Vagina (tissue), 2 donors: Measurements from ENCODE around the gene OCRL.

Source experiments
- POLR2A ChIP-seq, 2 donors: fragments of 450-650 bp; IDR thresholded peaks; one replicate each; pipeline ENCODE4 v1.6.1; 2017; ENCODE audit warnings: antibody characterized with exemption in 2 of 2, mild to moderate bottlenecking in 2 of 2, moderate library complexity in 2 of 2
- POLR2AphosphoS5 ChIP-seq, 2 donors: sonication (generic); formaldehyde crosslinking; IDR thresholded peaks; one replicate each; pipeline ENCODE4 v1.9.0; 2017; ENCODE audit warnings: antibody characterized with exemption in 2 of 2, mild to moderate bottlenecking in 2 of 2, low read depth in 1 of 2; ENCODE audit not compliant: insufficient read depth in 1 of 2
- TF ChIP-seq, protein P1 (sequence below), 3 experiments: fragments of 450-650 bp in 2 of 3; fragments of 200-600 bp in 1 of 3; sonication (generic) in 1 of 3; IDR thresholded peaks; one replicate each; pipeline ENCODE4 v1.5.1; 2017 to 2019; ENCODE audit warnings: antibody characterized with exemption in 3 of 3, mild to moderate bottlenecking in 2 of 3, moderate library complexity in 2 of 3

DNA sequence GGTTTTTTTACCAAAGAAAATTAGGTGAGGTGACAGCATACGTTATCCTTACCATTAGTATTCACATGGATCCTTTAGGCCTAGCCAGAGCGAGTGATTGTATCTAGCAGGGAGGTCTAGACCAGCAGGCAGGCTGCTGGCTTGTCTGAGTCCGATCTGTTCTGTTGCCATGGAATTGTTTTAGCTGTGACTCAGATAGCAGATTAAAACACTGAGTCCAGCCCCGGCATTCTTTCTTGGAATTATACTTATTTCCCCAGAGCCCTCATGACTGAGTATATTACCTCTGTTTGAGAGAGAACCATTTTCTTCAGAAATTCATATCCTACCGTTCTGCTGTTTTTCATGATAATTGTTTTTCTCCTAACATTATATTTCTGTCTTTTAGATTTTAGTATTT, 37.4 kb downstream of the OCRL start:
- TF ChIP-seq, protein P1, sequence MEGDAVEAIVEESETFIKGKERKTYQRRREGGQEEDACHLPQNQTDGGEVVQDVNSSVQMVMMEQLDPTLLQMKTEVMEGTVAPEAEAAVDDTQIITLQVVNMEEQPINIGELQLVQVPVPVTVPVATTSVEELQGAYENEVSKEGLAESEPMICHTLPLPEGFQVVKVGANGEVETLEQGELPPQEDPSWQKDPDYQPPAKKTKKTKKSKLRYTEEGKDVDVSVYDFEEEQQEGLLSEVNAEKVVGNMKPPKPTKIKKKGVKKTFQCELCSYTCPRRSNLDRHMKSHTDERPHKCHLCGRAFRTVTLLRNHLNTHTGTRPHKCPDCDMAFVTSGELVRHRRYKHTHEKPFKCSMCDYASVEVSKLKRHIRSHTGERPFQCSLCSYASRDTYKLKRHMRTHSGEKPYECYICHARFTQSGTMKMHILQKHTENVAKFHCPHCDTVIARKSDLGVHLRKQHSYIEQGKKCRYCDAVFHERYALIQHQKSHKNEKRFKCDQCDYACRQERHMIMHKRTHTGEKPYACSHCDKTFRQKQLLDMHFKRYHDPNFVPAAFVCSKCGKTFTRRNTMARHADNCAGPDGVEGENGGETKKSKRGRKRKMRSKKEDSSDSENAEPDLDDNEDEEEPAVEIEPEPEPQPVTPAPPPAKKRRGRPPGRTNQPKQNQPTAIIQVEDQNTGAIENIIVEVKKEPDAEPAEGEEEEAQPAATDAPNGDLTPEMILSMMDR (IDR thresholded peaks at IDR 0.05) = no peak
- TF ChIP-seq POLR2AphosphoS5 (IDR thresholded peaks at IDR 0.05; ENCODE audit: insufficient read depth in 1 of 2, low read depth in 1 of 2) (no peak), POLR2A (IDR thresholded peaks at IDR 0.05) (no peak)
